Measurements from ENCODE around the gene ARL14EP. TPM values are rescaled to one million over a fixed set of nuclear protein-coding genes. Genes with fewer than 3 reads are reported as not detected.

The ARL14EP gene
- total RNA-seq, 1 donor from 2014 or later, result 18.0 TPM

GRCh38 chr11:30358536-30358935, 35.6 kb downstream of the ARL14EP start:
- H3K9me3 Mint-ChIP-seq (ENCODE audit: low read depth), result peaks cover 3% of the 10 kb centered on the region
- H3K27ac Mint-ChIP-seq (ENCODE audit: unreplicated experiment), result no peak overlapping the region
- TF ChIP-seq CTCF (IDR thresholded peaks at IDR 0.05), result no peak
- no peak for DNase-seq (ENCODE audit: low spot score)
- peaks cover 28% of the 10 kb centered on the region for H3K27me3 Mint-ChIP-seq (ENCODE audit: low read depth)
- no peaks in the 10 kb centered on the region for H3K4me1 Mint-ChIP-seq (ENCODE audit: low read depth)
- no peak overlapping the region for H3K4me3 Mint-ChIP-seq (ENCODE audit: unreplicated experiment)
- H3K36me3 Mint-ChIP-seq (ENCODE audit: low read depth), result no peaks in the 10 kb centered on the region

GRCh38 chr11:30360741-30361140, 37.8 kb downstream of the ARL14EP start:
- no peaks in the 10 kb centered on the region for H3K36me3 Mint-ChIP-seq (ENCODE audit: low read depth)
- no peak for DNase-seq (ENCODE audit: low spot score)
- peaks cover 29% of the 10 kb centered on the region for H3K27me3 Mint-ChIP-seq (ENCODE audit: low read depth)
- no peaks in the 10 kb centered on the region for H3K9me3 Mint-ChIP-seq (ENCODE audit: low read depth)
- H3K4me3 Mint-ChIP-seq (ENCODE audit: unreplicated experiment), result no peak overlapping the region
- no peak for TF ChIP-seq CTCF (IDR thresholded peaks at IDR 0.05)
- no peaks in the 10 kb centered on the region for H3K4me1 Mint-ChIP-seq (ENCODE audit: low read depth)
- no peak overlapping the region for H3K27ac Mint-ChIP-seq (ENCODE audit: unreplicated experiment)

- TF ChIP-seq CTCF (IDR thresholded peaks at IDR 0.05), result no peak
- no peak for DNase-seq (ENCODE audit: low spot score)
- Mint-ChIP-seq H3K4me1 (ENCODE audit: low read depth) (no peaks in the 10 kb centered on the region), H3K9me3 (ENCODE audit: low read depth) (no peaks in the 10 kb centered on the region), H3K36me3 (ENCODE audit: low read depth) (no peaks in the 10 kb centered on the region), H3K27me3 (ENCODE audit: low read depth) (peaks cover 13% of the 10 kb centered on the region), H3K4me3 (ENCODE audit: unreplicated experiment) (no peak overlapping the region), H3K27ac (ENCODE audit: unreplicated experiment) (no peak overlapping the region)
Observed at GRCh38 chr11:30364139-30364836, 41.4 kb downstream of the ARL14EP start.

GRCh38 chr11:30364837-30365482, 42.1 kb downstream of the ARL14EP start:
- DNase-seq (ENCODE audit: low spot score), result no peak
- no peak overlapping the region for H3K4me3 Mint-ChIP-seq (ENCODE audit: unreplicated experiment)
- H3K36me3 Mint-ChIP-seq (ENCODE audit: low read depth), result no peaks in the 10 kb centered on the region
- no peak for TF ChIP-seq CTCF (IDR thresholded peaks at IDR 0.05)
- no peaks in the 10 kb centered on the region for H3K9me3 Mint-ChIP-seq (ENCODE audit: low read depth)
- peaks cover 7% of the 10 kb centered on the region for H3K27me3 Mint-ChIP-seq (ENCODE audit: low read depth)
- H3K27ac Mint-ChIP-seq (ENCODE audit: unreplicated experiment), result no peak overlapping the region
- H3K4me1 Mint-ChIP-seq (ENCODE audit: low read depth), result no peaks in the 10 kb centered on the region

- Mint-ChIP-seq H3K27ac (ENCODE audit: unreplicated experiment) (no peak overlapping the region), H3K4me3 (ENCODE audit: unreplicated experiment) (no peak overlapping the region), H3K36me3 (ENCODE audit: low read depth) (no peaks in the 10 kb centered on the region), H3K27me3 (ENCODE audit: low read depth) (peaks cover 7% of the 10 kb centered on the region), H3K4me1 (ENCODE audit: low read depth) (no peaks in the 10 kb centered on the region), H3K9me3 (ENCODE audit: low read depth) (no peaks in the 10 kb centered on the region)
- no peak for DNase-seq (ENCODE audit: low spot score)
- TF ChIP-seq CTCF (IDR thresholded peaks at IDR 0.05), result no peak
Observed at GRCh38 chr11:30365793-30366517, 43.1 kb downstream of the ARL14EP start.
